ENCODE data around the gene TMEM9B.
A peak's percentile ranks its signal among the peaks of the same experiment; 100 is the strongest.
"Not testable (repeated sequence)": the region's sequence is repeated elsewhere in the genome, so short reads cannot be mapped to it uniquely, and the experiment has no call there.

Gene TMEM9B

GRCh38 chr11:8964324-8965320 lies at the start of gene TMEM9B:
TSS of gene TMEM9B (minus strand) at chr11:8964442. CDS start at chr11:8964313, 129 bp downstream.
- peak; percentile 91 for DNase-seq (ENCODE audit: low read depth)
- TF ChIP-seq POLR2A (IDR thresholded peaks at IDR 0.05; ENCODE audit: extremely low read depth, insufficient read length) (peak; percentile 90), MAX (IDR thresholded peaks at IDR 0.05; ENCODE audit: low read depth, low read length) (peak; percentile 89), MYC (IDR thresholded peaks at IDR 0.05; ENCODE audit: low read depth, low read length) (peak; percentile 90)
- TF ChIP-seq, protein P1, sequence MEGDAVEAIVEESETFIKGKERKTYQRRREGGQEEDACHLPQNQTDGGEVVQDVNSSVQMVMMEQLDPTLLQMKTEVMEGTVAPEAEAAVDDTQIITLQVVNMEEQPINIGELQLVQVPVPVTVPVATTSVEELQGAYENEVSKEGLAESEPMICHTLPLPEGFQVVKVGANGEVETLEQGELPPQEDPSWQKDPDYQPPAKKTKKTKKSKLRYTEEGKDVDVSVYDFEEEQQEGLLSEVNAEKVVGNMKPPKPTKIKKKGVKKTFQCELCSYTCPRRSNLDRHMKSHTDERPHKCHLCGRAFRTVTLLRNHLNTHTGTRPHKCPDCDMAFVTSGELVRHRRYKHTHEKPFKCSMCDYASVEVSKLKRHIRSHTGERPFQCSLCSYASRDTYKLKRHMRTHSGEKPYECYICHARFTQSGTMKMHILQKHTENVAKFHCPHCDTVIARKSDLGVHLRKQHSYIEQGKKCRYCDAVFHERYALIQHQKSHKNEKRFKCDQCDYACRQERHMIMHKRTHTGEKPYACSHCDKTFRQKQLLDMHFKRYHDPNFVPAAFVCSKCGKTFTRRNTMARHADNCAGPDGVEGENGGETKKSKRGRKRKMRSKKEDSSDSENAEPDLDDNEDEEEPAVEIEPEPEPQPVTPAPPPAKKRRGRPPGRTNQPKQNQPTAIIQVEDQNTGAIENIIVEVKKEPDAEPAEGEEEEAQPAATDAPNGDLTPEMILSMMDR (IDR thresholded peaks at IDR 0.05; ENCODE audit: low read depth, low read length), result no peak
- H3K4me3 ChIP-seq (ENCODE audit: low read depth, low read length), result peak within 1 kb of the TSS; percentile 78

DNA sequence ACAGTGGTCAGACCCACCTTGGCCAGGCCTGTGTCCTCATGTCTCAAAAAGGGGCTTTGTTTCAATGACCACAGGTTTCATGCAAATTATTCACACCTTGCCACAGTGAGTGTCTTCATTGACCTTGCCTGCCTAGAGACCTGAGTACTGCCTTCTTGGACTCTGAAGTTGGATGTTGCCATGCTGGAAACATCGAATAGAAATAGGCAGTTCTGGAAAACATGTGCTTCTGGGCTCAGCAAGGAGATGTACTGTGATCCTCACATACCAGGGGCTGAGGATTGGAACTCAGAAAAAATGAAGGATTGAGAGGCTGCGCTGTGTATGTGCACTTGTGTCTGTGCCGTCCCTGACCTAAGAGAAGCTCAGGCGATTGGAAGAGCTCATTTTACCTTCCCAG lies 49.1 kb upstream of the TMEM9B start:
- no peak for DNase-seq (ENCODE audit: low read depth)
- TF ChIP-seq MYC (IDR thresholded peaks at IDR 0.05; ENCODE audit: low read depth, low read length), result no peak
- no peak for TF ChIP-seq POLR2A (IDR thresholded peaks at IDR 0.05; ENCODE audit: extremely low read depth, insufficient read length)
- TF ChIP-seq MAX (IDR thresholded peaks at IDR 0.05; ENCODE audit: low read depth, low read length), result no peak
- TF ChIP-seq, protein P1 (IDR thresholded peaks at IDR 0.05; ENCODE audit: low read depth, low read length), result no peak
- H3K4me3 ChIP-seq (ENCODE audit: low read depth, low read length), result no peak overlapping the region

DNA sequence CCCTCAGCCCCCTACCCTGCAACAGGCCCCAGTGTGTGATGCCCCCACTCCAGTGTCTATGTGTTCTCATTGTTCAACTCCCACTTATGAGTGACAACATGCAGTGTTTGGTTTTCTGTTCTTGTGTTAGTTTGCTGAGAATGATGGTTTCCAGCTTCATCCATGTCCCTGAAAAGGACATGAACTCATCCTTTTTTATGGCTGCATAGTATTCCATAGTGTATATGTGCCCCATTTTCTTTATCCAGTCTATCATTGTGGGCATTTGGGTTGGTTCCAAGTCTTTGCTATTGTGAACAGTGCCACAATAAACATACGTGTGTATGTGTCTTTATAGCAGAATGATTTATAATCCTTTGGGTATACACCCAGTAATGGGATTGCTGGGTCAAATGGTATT lies 45.3 kb upstream of the TMEM9B start:
- not testable (repeated sequence) for DNase-seq (ENCODE audit: low read depth); H3K4me3 ChIP-seq (ENCODE audit: low read depth, low read length)

GRCh38 chr11:9008661-9009060 lies 44.4 kb upstream of the TMEM9B start:
- TF ChIP-seq POLR2A (IDR thresholded peaks at IDR 0.05; ENCODE audit: extremely low read depth, insufficient read length) (no peak), MYC (IDR thresholded peaks at IDR 0.05; ENCODE audit: low read depth, low read length) (no peak), MAX (IDR thresholded peaks at IDR 0.05; ENCODE audit: low read depth, low read length) (no peak)
- TF ChIP-seq, protein P1 (IDR thresholded peaks at IDR 0.05; ENCODE audit: low read depth, low read length), result no peak
- H3K4me3 ChIP-seq (ENCODE audit: low read depth, low read length), result no peak overlapping the region
- DNase-seq (ENCODE audit: low read depth), result no peak

DNA sequence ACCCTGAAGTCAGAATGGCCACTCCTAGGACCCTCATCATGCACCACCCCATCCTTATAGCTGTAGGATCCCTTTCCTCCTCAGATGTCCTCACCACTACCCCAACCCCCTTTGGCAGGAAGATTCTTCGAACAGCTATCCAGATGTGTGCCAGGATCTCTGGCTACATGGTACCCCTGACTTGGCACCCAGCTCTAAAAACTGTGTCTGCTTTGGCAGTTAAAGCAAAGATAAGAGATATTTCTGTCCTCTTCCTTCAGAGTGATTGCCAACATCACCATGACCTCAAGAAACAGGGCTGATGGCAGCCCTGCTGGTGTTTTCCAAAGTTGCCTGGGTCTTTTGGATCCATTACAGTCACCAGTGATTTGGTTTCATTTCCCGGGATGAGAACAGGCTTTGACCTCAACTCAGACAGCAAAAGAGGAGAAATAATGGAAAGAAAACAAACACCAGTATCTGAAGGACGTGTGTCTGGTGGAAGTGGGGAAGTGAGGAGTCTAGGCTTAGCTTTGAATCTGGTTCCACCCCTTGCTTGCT lies 43.8 kb upstream of the TMEM9B start:
- H3K4me3 ChIP-seq (ENCODE audit: low read depth, low read length), result no peak overlapping the region
- TF ChIP-seq, protein P1 (IDR thresholded peaks at IDR 0.05; ENCODE audit: low read depth, low read length), result no peak
- no peak for TF ChIP-seq MYC (IDR thresholded peaks at IDR 0.05; ENCODE audit: low read depth, low read length)
- TF ChIP-seq MAX (IDR thresholded peaks at IDR 0.05; ENCODE audit: low read depth, low read length), result no peak
- no peak for TF ChIP-seq POLR2A (IDR thresholded peaks at IDR 0.05; ENCODE audit: extremely low read depth, insufficient read length)
- no peak for DNase-seq (ENCODE audit: low read depth)

- TF ChIP-seq POLR2A (IDR thresholded peaks at IDR 0.05; ENCODE audit: extremely low read depth, insufficient read length) (no peak), MYC (IDR thresholded peaks at IDR 0.05; ENCODE audit: low read depth, low read length) (no peak), MAX (IDR thresholded peaks at IDR 0.05; ENCODE audit: low read depth, low read length) (no peak)
- TF ChIP-seq, protein P1 (IDR thresholded peaks at IDR 0.05; ENCODE audit: low read depth, low read length), result no peak
- peak; percentile 8 for DNase-seq (ENCODE audit: low read depth)
- H3K4me3 ChIP-seq (ENCODE audit: low read depth, low read length), result no peak overlapping the region
These were observed 40.8 kb upstream of the TMEM9B start for GRCh38 chr11:9005087-9005486.
